HEK293 (cell line): ENCODE results near the gene RNF166.
A peak's percentile ranks its signal among the peaks of the same experiment; 100 is the strongest.

Source experiments
- CTCF ChIA-PET: fragments of 350-600 bp; formaldehyde crosslinking; extraction: SDS; loops from one replicate; lab custom pipeline; 2021; ENCODE audit warnings: antibody characterized with exemption; lab: Yijun Ruan, JAX
- POLR2A ChIA-PET: fragments of 300-600 bp; formaldehyde crosslinking; extraction: SDS; loops from one replicate; lab custom pipeline; 2020; ENCODE audit warnings: antibody characterized with exemption, inconsistent platforms; lab: Yijun Ruan, JAX
- H3K27ac ChIP-seq: fragments of 200-500 bp; sonication (Bioruptor generic); 2 replicates; pipeline ENCODE4 v1.5.1; 2014; ENCODE audit warnings: low read depth, low read length, control low read depth, inconsistent platforms; ENCODE audit errors: extremely low read depth
- H3K36me3 ChIP-seq, 2 experiments: fragments of 200-500 bp in 1 of 2; sonication (Bioruptor generic) in 1 of 2; 1 replicate in 1 of 2; 2 replicates in 1 of 2; pipeline ENCODE4 v1.5.1; 2014 to 2017; ENCODE audit warnings: inconsistent platforms in 2 of 2, low read length in 2 of 2; ENCODE audit not compliant: control insufficient read depth in 2 of 2, insufficient read depth in 1 of 2
- H3K4me1 ChIP-seq: fragments of 200-500 bp; sonication (Bioruptor generic); 2 replicates; pipeline ENCODE4 v1.5.1; 2014; ENCODE audit warnings: mild to moderate bottlenecking, low read length, inconsistent platforms; ENCODE audit not compliant: control insufficient read depth, insufficient read depth
- H3K4me3 ChIP-seq: 2 replicates; pipeline ENCODE4 v1.5.1; 2011; ENCODE audit warnings: low read depth, mild to moderate bottlenecking, control low read depth, low read length, moderate library complexity
- H3K9me3 ChIP-seq: fragments of 200-500 bp; sonication (Bioruptor generic); 2 replicates; pipeline ENCODE4 v1.5.1; 2014; ENCODE audit warnings: low read depth, low read length, inconsistent platforms; ENCODE audit not compliant: control insufficient read depth, insufficient read depth
- ZNF132 ChIP-seq: fragments of 450-650 bp; formaldehyde crosslinking; IDR thresholded peaks from 2 replicates; pipeline ENCODE4 v1.5.1; 2017; ENCODE audit warnings: missing biosample characterization, missing genetic modification characterization, borderline replicate concordance
- ZNF140 ChIP-seq: fragments of 450-650 bp; formaldehyde crosslinking; IDR thresholded peaks from 2 replicates; pipeline ENCODE4 v1.5.1; 2016; ENCODE audit warnings: missing biosample characterization, missing genetic modification characterization
- ZNF202 ChIP-seq: fragments of 450-650 bp; formaldehyde crosslinking; IDR thresholded peaks from 2 replicates; pipeline ENCODE4 v1.5.1; 2016; ENCODE audit warnings: missing biosample characterization, missing genetic modification characterization, borderline replicate concordance
- ZNF24 ChIP-seq: fragments of 450-650 bp; formaldehyde crosslinking; IDR thresholded peaks from 2 replicates; pipeline ENCODE4 v1.5.1; 2016; ENCODE audit warnings: missing biosample characterization, missing genetic modification characterization
- ZNF394 ChIP-seq: fragments of 450-650 bp; formaldehyde crosslinking; IDR thresholded peaks from 2 replicates; pipeline ENCODE4 v1.5.1; 2016; ENCODE audit warnings: missing biosample characterization, missing genetic modification characterization, mild to moderate bottlenecking, moderate library complexity, borderline replicate concordance
- ZNF473 ChIP-seq: fragments of 450-650 bp; formaldehyde crosslinking; IDR thresholded peaks from 2 replicates; pipeline ENCODE4 v1.5.1; 2017; ENCODE audit warnings: missing biosample characterization, missing genetic modification characterization
- ZNF529 ChIP-seq: fragments of 450-650 bp; formaldehyde crosslinking; IDR thresholded peaks from 2 replicates; pipeline ENCODE4 v1.5.1; 2017; ENCODE audit warnings: missing genetic modification characterization, missing biosample characterization; ENCODE audit not compliant: insufficient replicate concordance
- ZNF664 ChIP-seq: fragments of 450-650 bp; formaldehyde crosslinking; IDR thresholded peaks from 2 replicates; pipeline ENCODE4 v1.5.1; 2016; ENCODE audit warnings: missing biosample characterization, missing genetic modification characterization
- ZNF792 ChIP-seq: fragments of 450-650 bp; formaldehyde crosslinking; IDR thresholded peaks from 2 replicates; pipeline ENCODE4 v1.5.1; 2016; ENCODE audit warnings: missing biosample characterization, missing genetic modification characterization
- TF ChIP-seq, protein P1 (sequence below): sonication (generic); formaldehyde crosslinking; IDR thresholded peaks from 2 replicates; pipeline ENCODE4 v1.8.1; 2022; ENCODE audit warnings: mild to moderate bottlenecking, moderate library complexity, missing genetic modification reagents
- TF ChIP-seq, protein P2 (sequence below): fragments of 450-650 bp; formaldehyde crosslinking; IDR thresholded peaks from 2 replicates; pipeline ENCODE4 v1.5.1; 2016; ENCODE audit warnings: missing biosample characterization, missing genetic modification characterization
- TF ChIP-seq, protein P3 (sequence below): fragments of 450-650 bp; formaldehyde crosslinking; IDR thresholded peaks from 2 replicates; pipeline ENCODE4 v1.5.1; 2016; ENCODE audit warnings: missing biosample characterization, missing genetic modification characterization
- TF ChIP-seq, protein P4 (sequence below): fragments of 450-650 bp; formaldehyde crosslinking; IDR thresholded peaks from 2 replicates; pipeline ENCODE4 v1.5.1; 2017; ENCODE audit warnings: missing biosample characterization, missing genetic modification characterization

The RNF166 gene

DNA sequence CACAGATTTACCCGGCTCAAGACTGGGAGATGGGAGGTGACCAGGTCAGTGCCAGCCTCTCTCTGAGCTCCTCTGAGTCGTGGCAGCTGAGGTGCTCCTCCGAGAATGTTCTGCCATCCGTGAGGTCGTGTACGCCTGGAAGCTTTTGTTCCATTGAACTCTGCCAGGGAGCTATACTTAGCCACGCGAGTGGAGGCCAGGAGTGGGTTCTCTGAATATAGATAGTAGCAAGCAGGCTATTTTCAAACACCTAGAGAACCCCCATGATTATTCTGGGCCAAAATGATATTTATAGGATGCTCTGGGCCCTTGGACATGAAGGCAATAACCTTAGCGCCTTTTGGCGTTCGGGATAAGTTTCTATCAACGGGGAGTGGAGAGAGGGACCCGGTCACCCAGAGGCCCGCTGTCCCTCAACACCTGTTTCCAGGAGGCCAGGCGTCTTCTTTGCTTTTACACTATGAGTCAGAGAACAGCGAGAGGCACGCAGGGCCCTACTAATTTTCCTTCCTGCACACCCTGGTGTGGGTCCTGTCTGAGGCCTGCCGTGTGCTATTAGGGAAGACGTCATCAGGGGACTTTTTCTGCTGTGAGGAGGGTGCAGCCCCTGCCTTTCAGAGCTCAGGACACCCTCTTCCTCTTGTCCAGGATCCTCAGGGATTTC, 32.4 kb downstream of the RNF166 start:
- TF ChIP-seq ZNF394 (tag by site-specific recombination) (no peak), ZNF140 (tag by site-specific recombination) (no peak)
- TF ChIP-seq, protein P1, sequence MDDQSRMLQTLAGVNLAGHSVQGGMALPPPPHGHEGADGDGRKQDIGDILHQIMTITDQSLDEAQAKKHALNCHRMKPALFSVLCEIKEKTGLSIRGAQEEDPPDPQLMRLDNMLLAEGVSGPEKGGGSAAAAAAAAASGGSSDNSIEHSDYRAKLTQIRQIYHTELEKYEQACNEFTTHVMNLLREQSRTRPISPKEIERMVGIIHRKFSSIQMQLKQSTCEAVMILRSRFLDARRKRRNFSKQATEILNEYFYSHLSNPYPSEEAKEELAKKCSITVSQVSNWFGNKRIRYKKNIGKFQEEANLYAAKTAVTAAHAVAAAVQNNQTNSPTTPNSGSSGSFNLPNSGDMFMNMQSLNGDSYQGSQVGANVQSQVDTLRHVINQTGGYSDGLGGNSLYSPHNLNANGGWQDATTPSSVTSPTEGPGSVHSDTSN (CRISPR knock-in tag): no peak
- CTCF ChIA-PET: no interaction called here
- no peaks in the 10 kb centered on the region for H3K9me3 ChIP-seq
- H3K27ac ChIP-seq: no peak overlapping the region
- no peaks in the 10 kb centered on the region; a peak in 1 of 3 replicates for H3K36me3 ChIP-seq
- H3K4me1 ChIP-seq: no peaks in the 10 kb centered on the region
- no peak overlapping the region for H3K4me3 ChIP-seq
- POLR2A ChIA-PET: no interaction called here

DNA sequence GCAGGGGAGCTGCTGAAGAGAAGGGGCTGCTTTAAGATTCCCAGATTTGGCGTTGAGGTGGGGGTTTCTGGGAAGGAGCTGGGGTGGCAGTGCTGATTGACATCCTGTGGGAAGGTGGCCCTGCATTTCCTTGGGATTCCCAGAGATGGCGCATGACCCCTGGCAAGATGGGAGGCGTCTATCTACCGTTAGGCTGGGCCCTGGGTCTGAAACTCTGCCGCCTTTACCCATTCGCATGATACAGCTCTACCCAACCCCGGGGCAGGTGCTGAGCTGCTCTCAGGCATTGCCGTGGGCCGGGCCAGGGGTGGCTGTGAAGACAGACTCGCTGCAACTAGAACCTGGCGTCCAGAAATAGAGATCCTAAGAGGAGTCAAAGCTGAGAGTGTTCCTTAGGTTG, 33.4 kb downstream of the RNF166 start:
- no peaks in the 10 kb centered on the region; a peak in 1 of 3 replicates for H3K36me3 ChIP-seq
- H3K9me3 ChIP-seq: no peaks in the 10 kb centered on the region
- POLR2A ChIA-PET: interaction anchor here (0.9 to 1.4 kb wide), 3 partner anchors 10 to 98 kb away, joined by 3 to 5 read pairs (median 3); partner anchors contain the start of gene MVD
- H3K4me1 ChIP-seq: no peaks in the 10 kb centered on the region
- TF ChIP-seq, protein P2, sequence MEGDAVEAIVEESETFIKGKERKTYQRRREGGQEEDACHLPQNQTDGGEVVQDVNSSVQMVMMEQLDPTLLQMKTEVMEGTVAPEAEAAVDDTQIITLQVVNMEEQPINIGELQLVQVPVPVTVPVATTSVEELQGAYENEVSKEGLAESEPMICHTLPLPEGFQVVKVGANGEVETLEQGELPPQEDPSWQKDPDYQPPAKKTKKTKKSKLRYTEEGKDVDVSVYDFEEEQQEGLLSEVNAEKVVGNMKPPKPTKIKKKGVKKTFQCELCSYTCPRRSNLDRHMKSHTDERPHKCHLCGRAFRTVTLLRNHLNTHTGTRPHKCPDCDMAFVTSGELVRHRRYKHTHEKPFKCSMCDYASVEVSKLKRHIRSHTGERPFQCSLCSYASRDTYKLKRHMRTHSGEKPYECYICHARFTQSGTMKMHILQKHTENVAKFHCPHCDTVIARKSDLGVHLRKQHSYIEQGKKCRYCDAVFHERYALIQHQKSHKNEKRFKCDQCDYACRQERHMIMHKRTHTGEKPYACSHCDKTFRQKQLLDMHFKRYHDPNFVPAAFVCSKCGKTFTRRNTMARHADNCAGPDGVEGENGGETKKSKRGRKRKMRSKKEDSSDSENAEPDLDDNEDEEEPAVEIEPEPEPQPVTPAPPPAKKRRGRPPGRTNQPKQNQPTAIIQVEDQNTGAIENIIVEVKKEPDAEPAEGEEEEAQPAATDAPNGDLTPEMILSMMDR: peak; percentile 61; the same call in 1 of the 2 replicates
- no peak for TF ChIP-seq ZNF473
- CTCF ChIA-PET: interaction anchor here (0.9 to 3.2 kb wide), 6 partner anchors 8 to 19 kb away, joined by 3 to 13 read pairs (median 4); partner anchors contain the start of gene MVD
- no peak overlapping the region for H3K27ac ChIP-seq
- H3K4me3 ChIP-seq: no peak overlapping the region

DNA sequence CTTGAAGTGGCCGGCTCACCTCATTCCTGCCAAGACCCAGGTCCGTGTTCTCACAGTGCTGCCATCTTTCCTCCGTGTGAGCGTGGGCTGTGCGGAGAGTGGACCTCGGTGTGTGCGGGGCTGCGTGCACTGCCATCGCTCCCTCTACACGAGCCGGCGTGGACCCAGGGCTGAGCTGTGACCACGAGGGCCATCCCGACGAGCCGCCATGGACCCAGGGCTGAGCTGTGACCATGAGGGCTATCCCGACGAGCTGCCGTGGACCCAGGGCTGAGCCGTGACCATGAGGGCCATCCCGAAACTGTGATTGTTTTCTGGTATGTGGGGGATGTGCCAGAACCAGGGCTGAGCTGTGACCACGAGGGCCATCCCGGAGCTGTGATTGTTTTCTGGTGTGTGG, 34.4 kb downstream of the RNF166 start:
- CTCF ChIA-PET: interaction anchor here (0.6 to 3.2 kb wide), 5 partner anchors 9 to 947 kb away, joined by 3 to 13 read pairs (median 3); partner anchors contain the start of gene MVD

More for the DNA sequence above, 34.4 kb downstream of the RNF166 start:
- Histone ChIP-seq H3K4me3 (no peak overlapping the region), H3K36me3 (no peaks in the 10 kb centered on the region; a peak in 1 of 3 replicates), H3K9me3 (no peaks in the 10 kb centered on the region), H3K27ac (no peak overlapping the region), H3K4me1 (no peaks in the 10 kb centered on the region)
- no peak for TF ChIP-seq ZNF792 (tag by site-specific recombination)
- TF ChIP-seq, protein P3, sequence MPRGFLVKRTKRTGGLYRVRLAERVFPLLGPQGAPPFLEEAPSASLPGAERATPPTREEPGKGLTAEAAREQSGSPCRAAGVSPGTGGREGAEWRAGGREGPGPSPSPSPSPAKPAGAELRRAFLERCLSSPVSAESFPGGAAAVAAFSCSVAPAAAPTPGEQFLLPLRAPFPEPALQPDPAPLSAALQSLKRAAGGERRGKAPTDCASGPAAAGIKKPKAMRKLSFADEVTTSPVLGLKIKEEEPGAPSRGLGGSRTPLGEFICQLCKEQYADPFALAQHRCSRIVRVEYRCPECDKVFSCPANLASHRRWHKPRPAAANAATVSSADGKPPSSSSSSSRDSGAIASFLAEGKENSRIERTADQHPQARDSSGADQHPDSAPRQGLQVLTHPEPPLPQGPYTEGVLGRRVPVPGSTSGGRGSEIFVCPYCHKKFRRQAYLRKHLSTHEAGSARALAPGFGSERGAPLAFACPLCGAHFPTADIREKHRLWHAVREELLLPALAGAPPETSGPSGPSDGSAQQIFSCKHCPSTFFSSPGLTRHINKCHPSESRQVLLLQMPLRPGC (tag by site-specific recombination): no peak
- TF ChIP-seq ZNF664 (tag by site-specific recombination): no peak
- TF ChIP-seq ZNF529 (tag by site-specific recombination): no peak
- TF ChIP-seq, protein P4, sequence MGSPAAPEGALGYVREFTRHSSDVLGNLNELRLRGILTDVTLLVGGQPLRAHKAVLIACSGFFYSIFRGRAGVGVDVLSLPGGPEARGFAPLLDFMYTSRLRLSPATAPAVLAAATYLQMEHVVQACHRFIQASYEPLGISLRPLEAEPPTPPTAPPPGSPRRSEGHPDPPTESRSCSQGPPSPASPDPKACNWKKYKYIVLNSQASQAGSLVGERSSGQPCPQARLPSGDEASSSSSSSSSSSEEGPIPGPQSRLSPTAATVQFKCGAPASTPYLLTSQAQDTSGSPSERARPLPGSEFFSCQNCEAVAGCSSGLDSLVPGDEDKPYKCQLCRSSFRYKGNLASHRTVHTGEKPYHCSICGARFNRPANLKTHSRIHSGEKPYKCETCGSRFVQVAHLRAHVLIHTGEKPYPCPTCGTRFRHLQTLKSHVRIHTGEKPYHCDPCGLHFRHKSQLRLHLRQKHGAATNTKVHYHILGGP: no peak
- TF ChIP-seq ZNF394 (tag by site-specific recombination): no peak
- TF ChIP-seq ZNF24 (tag by site-specific recombination): no peak
- TF ChIP-seq ZNF132 (tag by site-specific recombination): no peak
- TF ChIP-seq ZNF202: no peak
- POLR2A ChIA-PET: no interaction called here
